ENCODE data around the gene PRPF19.

The PRPF19 gene

GRCh38 chr11:60937144-60937527, 30.8 kb upstream of the PRPF19 start:
- DNase-seq, result no peak

DNA sequence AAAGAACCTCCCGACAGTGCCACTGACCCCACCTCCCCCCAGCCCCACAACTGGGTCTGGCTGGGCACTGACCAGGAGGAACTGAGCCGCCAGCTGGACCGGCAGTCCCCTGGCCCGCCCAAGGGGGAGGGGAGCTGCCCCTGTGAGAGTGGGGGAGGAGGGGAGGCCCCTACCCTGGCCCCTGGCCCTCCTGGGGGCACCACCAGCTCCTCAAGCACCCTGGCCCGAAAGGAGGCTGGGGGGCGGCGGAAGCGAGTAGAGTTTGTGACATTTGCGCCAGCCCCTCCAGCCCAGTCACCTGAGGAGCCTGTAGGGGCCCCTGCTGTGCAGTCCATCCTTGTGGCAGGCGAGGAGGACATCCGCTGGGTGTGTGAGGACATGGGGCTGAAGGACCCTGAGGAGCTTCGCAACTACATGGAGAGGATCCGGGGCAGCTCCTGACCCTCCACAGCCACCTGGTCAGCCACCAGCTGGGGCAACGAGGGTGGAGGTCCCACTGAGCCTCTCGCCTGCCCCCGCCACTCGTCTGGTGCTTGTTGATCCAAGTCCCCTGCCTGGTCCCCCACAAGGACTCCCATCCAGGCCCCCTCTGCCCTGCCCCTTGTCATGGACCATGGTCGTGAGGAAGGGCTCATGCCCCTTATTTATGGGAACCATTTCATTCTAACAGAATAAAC, 30.2 kb upstream of the PRPF19 start:
- no peak for DNase-seq

DNA sequence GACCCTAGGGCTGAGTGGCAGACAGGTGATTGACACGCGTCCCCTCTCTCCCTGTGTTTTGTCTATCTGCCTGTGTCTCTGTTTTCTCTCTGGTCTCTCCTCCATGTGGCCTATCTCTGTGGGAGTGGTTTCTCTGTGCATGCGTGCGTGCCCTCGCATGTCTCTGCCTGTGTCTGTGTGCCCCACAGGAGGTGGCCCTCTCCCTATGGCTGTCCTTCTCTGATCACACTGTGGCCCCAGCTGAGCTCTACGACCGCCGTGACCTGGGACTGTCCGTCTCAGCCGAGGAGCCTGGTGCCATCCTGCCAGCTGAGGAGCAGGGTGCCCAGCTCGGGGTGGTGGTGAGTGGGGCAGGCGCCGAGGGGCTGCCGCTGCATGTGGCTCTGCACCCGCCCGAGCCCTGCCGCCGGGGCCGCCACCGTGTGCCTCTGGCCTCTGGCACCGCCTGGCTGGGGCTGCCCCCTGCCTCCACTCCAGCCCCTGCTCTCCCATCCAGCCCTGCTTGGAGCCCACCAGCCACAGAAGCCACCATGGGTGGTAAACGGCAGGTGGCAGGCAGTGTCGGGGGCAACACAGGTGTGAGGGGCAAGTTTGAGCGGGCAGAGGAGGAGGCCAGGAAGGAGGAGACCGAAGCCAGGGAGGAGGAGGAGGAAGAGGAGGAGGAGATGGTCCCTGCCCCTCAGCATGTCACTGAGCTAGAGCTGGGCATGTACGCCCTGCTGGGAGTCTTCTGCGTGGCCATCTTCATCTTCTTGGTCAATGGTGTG, 29.5 kb upstream of the PRPF19 start:
- no peak for DNase-seq

DNA sequence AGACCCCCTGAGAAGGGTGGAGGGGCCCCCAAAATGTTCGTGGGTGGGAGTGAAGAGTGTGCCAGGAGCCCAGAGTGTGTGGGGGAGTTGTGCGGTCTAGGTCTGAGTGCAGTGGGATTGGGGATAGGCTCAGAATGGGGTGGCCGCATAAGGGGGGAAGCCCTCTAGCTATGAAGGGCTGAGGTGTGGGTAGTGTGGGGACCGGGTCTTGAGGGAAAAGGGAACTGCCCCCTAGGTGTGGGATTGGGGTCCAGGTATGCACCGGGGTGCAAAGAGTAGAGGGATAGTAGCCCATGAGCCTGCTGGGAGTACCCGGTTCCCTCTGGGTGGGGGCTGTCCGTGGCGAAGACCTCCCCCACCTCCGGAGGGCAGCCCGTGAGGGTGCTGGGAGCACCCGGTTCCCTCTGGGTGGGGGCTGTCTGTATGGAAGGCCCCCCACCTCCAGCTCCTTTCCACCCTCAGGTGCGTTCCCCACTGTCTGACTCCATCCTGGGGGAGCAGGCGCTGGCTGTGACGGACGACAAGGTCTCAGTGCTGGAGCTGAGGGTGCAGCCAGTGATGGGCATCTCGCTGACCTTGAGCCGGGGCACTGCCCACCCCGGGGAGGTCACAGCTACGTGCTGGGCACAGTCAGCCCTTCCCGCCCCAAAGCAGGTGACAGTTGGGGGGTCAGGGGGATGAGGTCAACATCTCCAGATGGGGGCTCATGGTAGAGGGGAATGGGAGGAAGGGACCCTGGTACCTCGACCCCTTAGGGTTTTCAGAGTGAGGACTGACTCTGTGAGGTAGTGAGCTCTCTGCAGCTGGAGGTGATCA, 28.6 kb upstream of the PRPF19 start:
- no peak for DNase-seq

DNA sequence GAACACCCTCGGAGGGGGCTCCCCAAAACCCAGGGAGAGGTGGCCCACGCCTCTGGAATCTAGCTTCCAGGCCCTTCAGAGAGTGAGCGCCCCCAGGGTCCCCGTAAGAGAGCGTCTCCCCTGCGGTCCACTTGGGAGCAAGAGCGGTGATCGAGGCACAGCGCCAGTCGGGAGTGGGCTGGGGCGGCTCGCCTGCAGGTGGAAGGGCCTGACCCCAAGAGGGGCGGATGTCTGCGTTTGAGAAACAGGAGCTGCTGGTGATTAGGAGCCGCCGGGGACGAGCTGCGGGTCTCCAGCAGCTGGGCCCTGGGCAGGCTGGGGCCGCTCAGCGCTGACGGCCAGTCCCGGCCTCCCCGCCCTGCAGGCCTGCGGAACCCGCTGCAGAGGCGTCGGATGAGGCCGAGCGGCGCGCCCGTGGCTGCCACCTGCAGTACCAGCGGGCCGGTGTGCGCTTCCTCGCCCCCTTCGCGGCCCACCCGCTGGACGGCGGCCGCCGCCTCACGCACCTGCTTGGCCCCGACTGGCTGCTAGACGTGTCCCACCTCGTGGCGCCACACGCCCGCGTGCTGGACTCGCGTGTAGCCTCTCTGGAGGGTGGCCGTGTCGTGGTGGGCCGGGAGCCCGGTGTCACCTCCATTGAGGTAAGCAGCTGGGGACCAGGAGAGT, 27.9 kb upstream of the PRPF19 start:
- DNase-seq, result no peak

DNA sequence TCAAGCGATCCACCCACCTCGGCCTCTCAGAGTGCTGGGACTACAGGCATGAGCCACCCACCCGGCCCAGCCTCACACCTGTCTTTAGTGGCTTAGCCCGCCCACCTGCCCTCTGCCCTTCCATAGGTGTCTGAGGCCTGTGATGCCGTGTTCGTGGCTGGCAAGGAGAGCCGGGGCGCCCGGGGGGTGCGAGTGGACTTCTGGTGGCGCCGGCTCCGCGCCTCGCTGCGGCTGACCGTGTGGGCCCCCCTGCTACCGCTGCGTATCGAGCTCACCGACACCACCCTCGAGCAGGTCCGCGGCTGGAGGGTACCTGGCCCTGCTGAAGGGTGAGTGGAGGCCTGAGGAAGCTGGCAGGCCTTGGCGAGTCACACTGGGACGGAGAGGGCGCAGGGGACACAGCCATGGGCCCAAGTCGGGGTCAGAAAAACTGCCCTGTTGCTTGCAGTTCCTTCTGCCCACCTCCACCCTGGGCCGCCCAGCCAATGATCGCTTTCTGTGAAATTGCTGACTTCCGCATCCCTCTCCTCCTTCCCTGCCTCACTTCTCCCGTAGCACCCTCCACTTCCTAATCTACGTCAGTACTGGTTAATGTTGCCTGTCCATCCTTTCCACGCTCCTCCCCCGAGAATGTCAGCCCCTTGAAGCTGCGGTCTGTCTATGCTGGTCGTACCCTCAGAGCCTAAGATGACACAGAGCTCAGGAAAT, 27.2 kb upstream of the PRPF19 start:
- DNase-seq, result no peak

GRCh38 chr11:60932605-60933356, 26.4 kb upstream of the PRPF19 start:
- no peak for DNase-seq

DNA sequence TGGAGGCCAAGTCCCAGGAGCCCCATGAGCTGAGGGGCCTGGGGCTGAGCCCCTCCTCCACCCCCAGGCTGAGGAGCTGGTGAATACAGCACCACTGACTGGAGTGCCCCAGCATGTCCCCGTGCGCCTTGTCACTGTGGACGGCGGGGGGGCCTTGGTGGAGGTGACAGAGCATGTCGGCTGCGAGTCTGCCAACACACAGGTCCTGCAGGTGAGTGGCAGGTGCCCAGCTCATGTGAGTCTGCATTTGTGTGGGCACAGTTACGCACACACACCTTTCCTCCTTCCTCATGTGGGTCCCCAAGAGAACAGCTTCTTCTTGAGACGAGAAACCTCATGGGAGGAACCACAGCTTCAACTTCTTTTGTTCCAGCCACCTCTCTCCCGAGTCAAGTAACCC, 25.5 kb upstream of the PRPF19 start:
- no peak for DNase-seq

DNA sequence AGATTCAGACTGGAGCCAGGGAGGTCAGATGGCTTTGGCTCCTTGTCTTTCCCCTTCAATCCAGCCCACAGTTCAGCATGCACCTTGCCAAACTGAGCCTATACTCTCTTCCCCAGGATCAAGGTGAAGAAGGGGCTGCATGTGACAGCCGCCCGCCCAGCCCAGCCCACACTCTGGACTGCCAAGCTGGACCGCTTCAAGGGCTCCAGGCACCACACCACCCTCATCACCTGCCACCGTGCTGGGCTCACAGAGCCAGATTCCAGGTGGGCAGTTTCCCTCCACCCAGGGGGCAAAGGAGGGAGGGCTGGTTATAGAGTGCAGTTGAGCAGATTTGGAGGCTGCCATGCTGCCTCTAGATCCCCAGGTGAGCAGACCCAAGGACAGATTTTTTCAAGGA, 24.0 kb upstream of the PRPF19 start:
- no peak for DNase-seq

DNA sequence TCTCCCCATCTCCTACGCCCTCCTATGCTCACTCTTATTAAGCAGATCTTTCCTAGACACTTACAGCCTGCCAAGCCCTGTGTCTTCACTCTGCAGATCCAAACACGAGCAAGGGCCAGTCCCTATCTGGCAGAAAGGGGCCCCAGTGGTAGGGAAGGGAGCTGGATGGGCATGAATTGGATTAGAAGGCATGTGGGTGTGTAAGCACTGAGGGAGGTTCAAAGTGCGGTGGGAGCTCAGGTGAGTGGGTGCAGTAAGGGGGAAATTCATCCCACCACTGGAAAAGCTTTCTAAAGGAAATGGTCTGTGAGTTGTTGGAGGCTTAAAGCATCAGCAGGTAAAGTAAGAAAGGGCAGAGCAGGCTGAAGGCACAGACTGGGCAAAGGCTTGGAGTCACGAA, 23.4 kb upstream of the PRPF19 start:
- DNase-seq, result no peak

GRCh38 chr11:60928563-60929001, 22.2 kb upstream of the PRPF19 start:
- no peak for DNase-seq

GRCh38 chr11:60927600-60927999, 21.2 kb upstream of the PRPF19 start:
- DNase-seq, result no peak

GRCh38 chr11:60927061-60927592, 20.7 kb upstream of the PRPF19 start:
- no peak for DNase-seq

DNA sequence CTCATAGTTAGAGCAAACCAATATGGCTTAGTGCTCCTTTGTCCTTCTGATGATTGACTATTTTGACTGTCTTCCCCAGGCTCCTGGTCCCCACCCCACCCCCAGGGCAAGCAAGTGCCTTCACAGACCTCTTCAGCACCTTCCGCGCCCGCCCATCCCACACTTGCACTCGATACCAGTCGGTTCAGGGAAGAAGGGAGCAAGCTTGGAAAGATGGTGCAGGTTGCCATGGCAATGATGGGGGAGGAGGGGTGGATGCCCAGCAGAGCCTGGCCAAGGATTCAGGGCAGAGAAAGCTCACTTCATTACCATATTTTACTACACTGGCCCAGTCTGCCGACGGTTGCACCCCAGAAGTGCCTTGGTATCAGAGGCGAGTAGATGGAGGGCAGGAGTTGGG, 20.1 kb upstream of the PRPF19 start:
- DNase-seq, result peak in 1 of 3 experiments; percentile 18

DNA sequence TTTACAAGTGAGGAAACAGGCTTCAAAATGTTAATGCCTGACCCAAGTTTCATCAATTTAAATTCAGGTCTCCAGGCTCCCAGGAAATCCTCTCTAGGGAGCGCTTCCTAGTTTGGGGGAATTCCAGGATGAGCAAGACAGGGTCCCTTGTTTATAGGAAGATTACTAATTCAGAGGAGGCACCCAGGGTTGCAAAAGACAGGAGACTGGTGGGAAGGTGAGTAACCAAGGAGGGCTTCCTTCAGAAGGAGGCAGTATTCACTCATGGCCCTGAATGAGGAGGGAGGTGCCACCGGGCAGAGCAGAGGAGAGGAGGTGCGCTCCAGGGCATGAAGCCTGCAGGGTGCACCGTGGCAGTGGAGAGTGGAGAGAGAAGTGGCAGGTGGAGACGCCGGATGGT, 19.5 kb upstream of the PRPF19 start:
- peak in 2 of 3 experiments; percentile 40 to 64 for DNase-seq

DNA sequence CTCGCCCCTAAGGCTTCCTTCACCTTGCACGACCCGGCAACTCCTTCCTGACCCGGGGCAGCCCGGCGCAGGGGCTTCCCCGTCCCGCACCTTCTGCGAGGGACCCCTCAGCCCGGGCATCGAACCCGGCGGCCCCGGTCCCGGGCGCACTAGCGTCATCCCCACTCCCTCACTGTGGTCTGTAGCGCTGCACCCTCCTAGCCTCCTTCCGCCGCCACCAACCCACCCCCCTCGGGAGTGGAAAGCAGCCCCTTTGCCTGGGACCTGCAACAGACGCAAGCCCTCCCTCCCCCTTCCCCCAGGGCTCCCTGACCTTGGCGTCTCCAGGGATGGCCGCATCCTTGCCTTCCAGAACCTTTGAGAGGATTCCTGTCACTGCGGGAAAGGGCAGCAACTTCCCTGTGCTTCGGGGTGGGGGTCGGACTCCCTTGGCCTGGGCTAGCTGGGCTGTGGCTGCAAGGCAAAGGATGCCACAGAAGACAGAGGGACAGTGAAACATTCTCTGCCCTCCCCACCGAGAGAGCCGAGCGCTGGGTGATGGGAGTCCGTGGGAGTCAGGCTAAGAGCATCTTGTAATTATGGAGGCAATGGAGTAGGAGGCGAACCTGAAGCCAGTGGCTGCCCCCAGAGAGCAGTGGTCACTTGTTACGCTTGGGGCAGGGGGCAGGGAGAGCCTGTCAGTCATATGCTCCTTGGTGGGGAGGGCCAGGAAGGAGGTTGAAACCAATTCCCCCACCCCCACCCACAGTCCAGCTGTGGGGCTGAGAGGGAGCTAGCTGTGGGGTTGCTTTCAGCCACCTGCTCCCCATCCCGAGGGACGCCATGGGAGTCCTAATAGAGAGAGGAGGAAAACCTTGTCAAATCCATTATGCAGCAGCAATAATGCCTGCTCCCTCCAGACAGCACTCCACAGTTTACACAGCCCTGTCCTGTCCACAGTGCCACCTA, 18.8 kb upstream of the PRPF19 start:
- DNase-seq, result peak; percentile 43 to 89 (median 81)

DNA sequence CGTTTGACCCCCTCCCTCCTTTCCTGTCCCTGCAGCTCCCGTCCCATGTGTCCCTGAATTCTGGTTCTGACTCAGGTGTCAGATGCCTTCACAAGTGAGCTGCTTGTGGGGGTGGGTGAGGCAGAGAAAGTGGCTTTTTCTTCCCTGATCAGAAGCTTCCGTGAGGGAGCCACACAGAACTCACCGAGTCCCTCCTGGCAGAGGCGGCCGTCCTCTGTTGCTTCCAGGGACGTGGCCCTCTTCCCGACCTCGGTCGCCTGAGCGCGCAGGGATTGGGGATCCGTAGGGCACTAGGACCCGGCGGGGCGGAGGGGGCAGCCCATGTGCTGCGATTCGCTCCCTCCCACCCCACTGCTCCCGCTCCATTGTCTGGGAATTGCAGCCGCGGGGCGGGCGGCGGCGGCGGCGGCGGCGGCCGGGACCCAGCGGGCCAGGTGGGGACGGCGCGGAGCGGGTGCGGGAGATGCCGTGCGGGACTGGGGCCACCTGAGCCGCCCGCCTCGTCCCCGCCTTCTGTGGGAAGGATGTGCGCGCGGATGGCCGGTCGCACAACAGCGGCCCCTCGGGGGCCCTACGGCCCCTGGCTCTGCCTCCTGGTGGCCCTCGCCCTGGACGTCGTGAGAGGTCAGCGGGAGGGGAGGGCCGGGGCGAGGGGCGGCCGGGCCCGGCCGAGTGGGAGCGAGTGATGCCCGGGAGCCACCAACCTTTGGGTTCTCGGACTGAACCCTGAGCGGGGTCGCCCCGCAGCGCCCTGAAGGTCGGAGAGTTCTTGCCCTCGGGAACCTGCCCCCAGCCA, 17.9 kb upstream of the PRPF19 start, which contains the start of gene TMEM132A:
TMEM132A (plus strand) TSS at position 351 of the 796 bp plus-strand sequence; CDS start at position 525, 174 bp downstream.
- peak; percentile 76 to 87 (median 84) for DNase-seq

DNA sequence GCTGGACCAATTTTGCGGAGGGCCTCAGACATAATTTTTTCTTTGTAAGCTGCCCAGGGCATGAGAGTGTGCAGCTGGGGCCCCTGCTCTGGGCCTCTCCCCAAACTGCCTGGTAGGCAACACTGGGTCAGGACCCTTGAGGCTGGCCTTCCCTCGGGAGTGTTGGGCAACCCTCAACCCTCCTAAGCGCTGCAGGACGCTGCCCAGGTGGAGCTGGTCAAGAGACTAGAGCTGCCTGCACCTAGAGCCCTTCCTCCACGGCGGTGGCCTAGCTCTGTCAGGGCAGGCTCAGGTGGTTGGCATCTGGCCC, 17.4 kb upstream of the PRPF19 start:
- DNase-seq, result no peak

DNA sequence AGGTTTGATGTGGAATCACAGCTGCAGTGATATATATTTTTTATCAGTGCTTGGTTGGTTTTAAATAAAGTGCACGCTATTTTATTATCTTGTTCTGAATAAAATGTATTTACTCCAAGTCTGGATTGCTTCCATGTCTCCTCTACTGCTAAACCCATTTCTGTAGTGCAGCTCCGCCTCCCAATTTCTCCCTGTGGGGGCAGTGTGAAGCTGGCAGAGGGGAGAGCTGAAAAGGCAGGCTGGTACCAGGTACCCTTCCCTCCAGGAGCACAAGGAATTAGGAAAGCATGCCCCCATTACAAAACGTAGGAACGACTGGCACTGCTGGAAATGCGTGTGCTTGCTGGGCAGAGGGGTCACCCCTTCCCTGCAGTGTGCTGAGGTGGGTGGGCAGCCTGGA, 16.9 kb upstream of the PRPF19 start:
- DNase-seq, result peak in 1 of 3 experiments; percentile 14

All from NCI-H1417 (cell line).